HG03342 (cell line): ENCODE data around the gene SLC10A1.

Experiments used
- ATAC-seq: cut with Tn5 transposase; IDR thresholded peaks from one replicate; pipeline ENCODE4 v1.9.1; 2021; ENCODE audit warnings: mild to moderate bottlenecking, moderate library complexity; ENCODE audit not compliant: unreplicated experiment

SLC10A1 gene

GRCh38 chr14:69811227-69811867, 14.3 kb upstream of the SLC10A1 start:
- no peak for ATAC-seq

- no peak for ATAC-seq
Observed at GRCh38 chr14:69808919-69809808, 12.1 kb upstream of the SLC10A1 start.

- ATAC-seq, result no peak
Observed at GRCh38 chr14:69807192-69807591, 10.2 kb upstream of the SLC10A1 start.

GRCh38 chr14:69804902-69805301, 7.9 kb upstream of the SLC10A1 start:
- no peak for ATAC-seq

- ATAC-seq, result no peak
Observed at GRCh38 chr14:69803753-69804152, 6.7 kb upstream of the SLC10A1 start.

GRCh38 chr14:69798339-69798735, 1.3 kb upstream of the SLC10A1 start:
- no peak for ATAC-seq

DNA sequence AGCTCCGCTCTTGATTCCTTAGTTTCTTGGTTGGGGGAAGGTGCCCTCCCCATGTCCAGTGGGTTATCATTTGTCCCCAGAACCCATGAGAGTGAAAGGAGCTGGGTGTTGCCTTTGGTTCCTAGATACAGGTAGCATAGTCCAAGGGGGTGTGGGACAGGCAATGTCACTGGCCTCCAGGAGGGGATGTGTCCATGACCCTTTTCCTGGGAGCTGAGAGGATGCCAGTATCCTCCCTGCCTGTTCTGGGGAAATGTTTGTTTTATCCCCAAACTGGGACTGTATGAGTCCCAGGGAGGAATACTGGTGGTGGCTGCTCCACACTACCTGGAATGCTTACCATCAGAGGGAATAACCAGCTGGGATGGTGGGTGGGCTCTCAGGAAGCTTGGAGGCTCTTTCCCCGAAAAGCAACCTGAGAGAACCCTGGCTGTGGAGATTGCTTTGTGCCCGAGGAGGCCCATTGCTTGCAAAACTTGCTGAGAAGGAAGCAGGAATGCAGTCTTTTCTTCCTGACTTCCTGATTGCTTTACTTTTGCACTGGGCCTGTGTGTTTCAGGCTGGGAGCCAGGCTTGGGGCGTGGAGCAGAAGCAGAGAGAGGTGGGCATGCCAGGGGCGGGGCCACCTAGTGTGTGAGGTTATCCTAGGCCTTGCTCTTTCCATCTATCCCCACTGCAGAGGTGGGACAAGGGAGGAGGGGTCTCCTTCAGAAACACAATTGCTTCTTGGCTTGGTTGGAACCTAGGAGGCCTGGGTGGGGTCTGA, 715 bp upstream of the SLC10A1 start:
- ATAC-seq, result no peak

- no peak for ATAC-seq
Observed at GRCh38 chr14:69795691-69796090, 1.4 kb downstream of the SLC10A1 start.

DNA sequence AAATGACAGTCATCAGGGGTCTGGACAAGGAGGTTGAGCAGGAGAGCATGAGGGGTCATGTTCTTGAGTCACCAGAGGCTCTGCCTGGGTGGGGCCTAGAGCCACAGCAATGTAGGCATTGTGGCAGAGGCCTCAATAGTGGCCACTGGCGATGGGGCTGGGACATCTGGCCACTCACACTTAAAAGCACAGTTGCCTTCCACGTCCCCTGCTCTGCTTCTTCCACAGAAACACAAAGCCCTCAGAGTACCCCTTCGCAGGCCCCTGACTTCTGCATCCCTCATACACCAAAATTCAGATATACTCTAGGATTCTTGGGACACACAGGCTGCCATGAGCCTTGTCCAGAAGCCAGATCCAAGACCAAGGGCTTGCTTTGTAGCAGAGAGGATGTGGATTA, 2.2 kb downstream of the SLC10A1 start:
- no peak for ATAC-seq

- ATAC-seq, result no peak
Observed at GRCh38 chr14:69792887-69793421, 4.1 kb downstream of the SLC10A1 start.

DNA sequence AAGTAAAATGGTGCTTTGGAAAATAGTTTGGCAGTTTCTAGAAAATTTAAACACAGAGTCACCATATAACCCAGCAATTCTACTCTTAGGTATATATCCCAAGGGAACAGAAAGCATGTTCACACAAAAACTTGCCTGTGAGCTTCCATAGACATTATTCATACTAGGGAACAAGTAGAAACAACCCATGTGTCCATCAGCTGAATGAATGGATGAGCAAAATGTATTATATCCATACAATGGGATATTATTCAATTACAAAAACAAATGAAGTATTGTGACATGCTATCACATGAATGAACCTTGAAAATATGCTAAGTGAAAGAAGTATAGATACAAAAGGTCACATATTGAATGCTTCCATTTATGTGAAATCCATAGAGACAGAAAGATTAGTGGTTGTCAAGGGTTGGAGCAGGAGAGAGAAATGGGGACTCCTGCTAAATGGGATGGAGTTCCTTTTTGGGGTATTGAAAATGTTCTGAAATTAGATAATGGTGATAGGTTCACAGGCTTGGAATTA, 7.9 kb downstream of the SLC10A1 start:
- no peak for ATAC-seq

DNA sequence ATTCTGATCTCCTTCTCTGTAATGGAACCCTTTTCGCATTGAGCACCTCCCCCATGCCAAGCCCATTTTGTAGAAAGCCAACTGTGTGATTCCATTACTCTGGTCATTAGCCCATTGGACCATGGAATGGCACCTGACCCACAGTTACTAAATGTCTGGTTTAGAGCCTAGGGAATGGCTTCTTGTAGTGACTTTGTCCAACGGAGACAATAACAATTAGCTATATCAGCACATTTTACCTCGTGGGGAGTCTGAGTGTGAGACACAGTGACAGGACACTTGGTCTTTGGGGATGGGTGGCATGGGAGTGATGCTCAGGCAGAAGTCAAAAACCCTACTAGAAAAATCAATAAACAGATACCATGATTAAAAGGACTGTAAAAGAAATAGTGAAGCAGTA, 10.4 kb downstream of the SLC10A1 start:
- no peak for ATAC-seq

- no peak for ATAC-seq
Observed at GRCh38 chr14:69784942-69785341, 12.1 kb downstream of the SLC10A1 start.

- no peak for ATAC-seq
Observed at GRCh38 chr14:69780952-69781351, 16.1 kb downstream of the SLC10A1 start.

- ATAC-seq, result no peak
Observed at GRCh38 chr14:69780092-69780491, 16.9 kb downstream of the SLC10A1 start.

DNA sequence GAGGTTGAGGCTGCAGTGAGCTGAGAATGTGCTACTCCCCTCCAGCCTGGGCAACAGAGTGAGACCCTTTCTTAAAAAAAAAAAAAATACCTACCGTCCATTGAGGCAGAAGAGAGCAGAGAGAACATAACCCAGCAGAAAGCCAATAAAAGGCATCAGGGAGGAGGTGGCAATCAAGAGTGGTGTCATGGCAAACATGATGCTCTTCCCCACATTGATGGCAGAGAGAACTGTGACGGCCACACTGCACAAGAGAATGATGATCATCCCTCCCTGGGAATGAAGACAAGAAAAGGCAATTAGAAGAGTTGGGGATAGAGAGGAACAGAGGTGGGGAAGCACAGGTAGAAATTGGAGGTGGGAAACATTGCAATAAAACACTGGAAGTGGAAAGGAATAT, 18.0 kb downstream of the SLC10A1 start:
- ATAC-seq, result no peak

GRCh38 chr14:69776875-69777453, 20.1 kb downstream of the SLC10A1 start:
- no peak for ATAC-seq

DNA sequence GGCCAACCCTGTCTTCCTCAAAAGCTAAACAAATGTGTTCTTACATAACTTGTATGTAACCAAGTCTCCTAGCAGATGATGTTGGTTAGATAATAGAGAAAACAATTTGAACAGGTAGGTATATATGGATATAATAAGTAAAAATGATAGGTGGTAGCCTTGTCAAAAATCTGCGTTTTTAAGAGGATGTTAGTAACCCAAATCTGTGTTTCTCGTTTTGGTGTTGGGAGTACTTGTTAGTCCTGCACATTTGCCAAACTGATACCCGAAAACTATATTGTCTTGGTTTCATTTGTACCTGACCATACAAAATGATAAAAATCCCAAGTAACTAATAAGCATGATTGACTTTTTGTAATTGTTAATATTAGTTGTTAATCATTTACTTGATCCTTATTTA, 22.0 kb downstream of the SLC10A1 start:
- ATAC-seq, result no peak

DNA sequence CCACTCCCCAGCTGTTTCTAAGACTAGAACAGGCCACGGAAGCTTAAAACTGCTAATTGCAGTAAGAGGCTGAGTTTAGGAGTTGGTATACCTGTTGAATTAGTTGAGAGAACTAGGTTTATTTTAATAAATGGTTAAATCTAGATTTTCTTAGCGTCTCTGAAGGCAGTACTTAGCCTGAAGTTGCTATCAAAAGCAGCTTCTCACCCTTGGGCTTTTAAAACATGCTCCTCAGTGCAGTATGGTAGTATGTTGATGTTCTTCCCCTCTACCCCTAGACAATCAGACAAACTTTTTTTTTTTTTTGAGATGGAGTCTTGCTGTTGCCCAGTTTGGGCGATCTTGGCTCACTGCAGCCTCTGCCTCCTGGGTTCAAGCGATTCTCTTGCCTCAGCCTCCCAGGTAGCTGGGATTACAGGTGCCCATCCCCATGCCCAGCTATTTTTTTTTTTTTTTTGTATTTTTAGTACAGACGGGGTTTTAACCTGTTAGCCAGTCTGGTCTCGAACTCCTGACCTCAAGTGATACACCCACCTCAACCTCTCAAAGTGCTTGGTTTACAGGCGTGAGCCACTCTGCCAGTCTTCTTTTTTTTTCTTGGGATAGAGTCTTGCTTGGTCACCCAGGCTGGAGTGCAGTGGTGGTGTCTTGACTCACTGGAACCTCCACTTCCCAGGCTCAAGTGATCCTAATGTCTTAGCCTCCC, 23.3 kb downstream of the SLC10A1 start:
- ATAC-seq, result no peak
